ENCODE results near the gene YTHDC1.

DNA sequence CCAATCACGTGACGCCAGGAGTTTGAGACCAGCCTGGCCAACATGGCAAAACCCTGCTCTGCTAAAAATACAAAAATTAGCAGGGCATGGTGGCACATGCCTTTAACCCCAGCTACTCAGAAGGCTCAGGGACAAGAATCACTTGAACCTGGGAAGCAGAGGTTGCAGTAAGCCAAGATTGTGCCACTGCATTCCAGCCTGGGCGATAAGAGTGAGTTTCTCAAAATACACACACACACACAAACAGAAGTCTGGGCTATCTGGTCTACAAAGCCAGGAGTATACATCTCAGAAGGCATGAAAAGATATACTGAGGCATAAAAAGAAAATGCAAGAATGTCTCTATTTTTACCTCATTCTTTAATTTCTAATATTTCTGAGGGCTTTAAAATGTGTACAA lies 11.3 kb downstream of the YTHDC1 start:
- TF ChIP-seq, protein P1, sequence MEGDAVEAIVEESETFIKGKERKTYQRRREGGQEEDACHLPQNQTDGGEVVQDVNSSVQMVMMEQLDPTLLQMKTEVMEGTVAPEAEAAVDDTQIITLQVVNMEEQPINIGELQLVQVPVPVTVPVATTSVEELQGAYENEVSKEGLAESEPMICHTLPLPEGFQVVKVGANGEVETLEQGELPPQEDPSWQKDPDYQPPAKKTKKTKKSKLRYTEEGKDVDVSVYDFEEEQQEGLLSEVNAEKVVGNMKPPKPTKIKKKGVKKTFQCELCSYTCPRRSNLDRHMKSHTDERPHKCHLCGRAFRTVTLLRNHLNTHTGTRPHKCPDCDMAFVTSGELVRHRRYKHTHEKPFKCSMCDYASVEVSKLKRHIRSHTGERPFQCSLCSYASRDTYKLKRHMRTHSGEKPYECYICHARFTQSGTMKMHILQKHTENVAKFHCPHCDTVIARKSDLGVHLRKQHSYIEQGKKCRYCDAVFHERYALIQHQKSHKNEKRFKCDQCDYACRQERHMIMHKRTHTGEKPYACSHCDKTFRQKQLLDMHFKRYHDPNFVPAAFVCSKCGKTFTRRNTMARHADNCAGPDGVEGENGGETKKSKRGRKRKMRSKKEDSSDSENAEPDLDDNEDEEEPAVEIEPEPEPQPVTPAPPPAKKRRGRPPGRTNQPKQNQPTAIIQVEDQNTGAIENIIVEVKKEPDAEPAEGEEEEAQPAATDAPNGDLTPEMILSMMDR (IDR thresholded peaks at IDR 0.05; ENCODE audit: poor library complexity), result no peak
- no peak for TF ChIP-seq EZH2 (IDR thresholded peaks at IDR 0.05; ENCODE audit: borderline replicate concordance)
- no peak for TF ChIP-seq EZH2phosphoT487 (IDR thresholded peaks at IDR 0.05; ENCODE audit: low read depth, severe bottlenecking, unreplicated experiment)
